GM23248 (cell line): Measurements from ENCODE around the gene HEATR5A. TPM values are rescaled to one million over a fixed set of nuclear protein-coding genes. Genes with fewer than 3 reads are reported as not detected.
A peak's percentile ranks its signal among the peaks of the same experiment; 100 is the strongest.

Source experiments
- DNase-seq: peaks from one replicate; pipeline ENCODE4 v3.0.0-alpha.2; 2015
- H2AFZ ChIP-seq: fragments of 200-600 bp; sonication (generic); 2 replicates; pipeline ENCODE4 v1.6.1; 2016; ENCODE audit warnings: antibody characterized with exemption
- H3F3A ChIP-seq: fragments of 200-600 bp; sonication (generic); 2 replicates; pipeline ENCODE4 v1.6.1; 2016; ENCODE audit warnings: mild to moderate bottlenecking, antibody characterized with exemption, mixed run types; ENCODE audit not compliant: insufficient read depth
- H3K27ac ChIP-seq: fragments of 200-600 bp; sonication (generic); 2 replicates; pipeline ENCODE4 v1.5.1; 2016; ENCODE audit warnings: mild to moderate bottlenecking
- H3K27me3 ChIP-seq: fragments of 200-600 bp; sonication (generic); replicated peaks from 2 replicates; pipeline ENCODE4 v1.6.1; 2016; ENCODE audit warnings: mild to moderate bottlenecking; ENCODE audit not compliant: insufficient read depth
- H3K36me3 ChIP-seq: fragments of 200-600 bp; sonication (generic); 2 replicates; pipeline ENCODE4 v1.6.1; 2016; ENCODE audit warnings: low read depth, mild to moderate bottlenecking
- H3K4me1 ChIP-seq: fragments of 200-600 bp; sonication (generic); 2 replicates; pipeline ENCODE4 v1.6.1; 2016; ENCODE audit warnings: mild to moderate bottlenecking; ENCODE audit not compliant: insufficient read depth
- H3K4me2 ChIP-seq: fragments of 200-600 bp; sonication (generic); one replicate; pipeline ENCODE4 v1.6.1; 2016; ENCODE audit warnings: mild to moderate bottlenecking; ENCODE audit not compliant: unreplicated experiment
- H3K4me3 ChIP-seq: fragments of 200-600 bp; sonication (generic); 2 replicates; pipeline ENCODE4 v1.5.1; 2016; ENCODE audit warnings: mild to moderate bottlenecking
- H3K79me2 ChIP-seq: fragments of 200-600 bp; sonication (generic); 2 replicates; pipeline ENCODE4 v1.6.1; 2016; ENCODE audit warnings: mild to moderate bottlenecking; ENCODE audit not compliant: insufficient read depth
- H3K9ac ChIP-seq: fragments of 200-600 bp; sonication (generic); 2 replicates; pipeline ENCODE4 v1.6.1; 2016; ENCODE audit warnings: mild to moderate bottlenecking
- H3K9me2 ChIP-seq: fragments of 200-600 bp; sonication (generic); 2 replicates; pipeline ENCODE4 v1.6.1; 2016; ENCODE audit warnings: mixed run types, mild to moderate bottlenecking, moderate library complexity; ENCODE audit not compliant: insufficient read depth
- H3K9me3 ChIP-seq: fragments of 200-600 bp; sonication (generic); one replicate; pipeline ENCODE4 v1.6.1; 2017; ENCODE audit warnings: low read depth
- H4K20me1 ChIP-seq: fragments of 200-600 bp; sonication (generic); 2 replicates; pipeline ENCODE4 v1.6.0; 2016; ENCODE audit not compliant: insufficient read depth
- EZH2 ChIP-seq: fragments of 200-600 bp; sonication (generic); IDR thresholded peaks from 2 replicates; pipeline ENCODE4 v1.6.1; 2018; ENCODE audit warnings: antibody characterized with exemption, mild to moderate bottlenecking; ENCODE audit not compliant: insufficient read depth, poor library complexity, severe bottlenecking
- EZH2phosphoT487 ChIP-seq: fragments of 200-600 bp; sonication (generic); IDR thresholded peaks from 2 replicates; pipeline ENCODE4 v1.6.1; 2018; ENCODE audit warnings: antibody characterized with exemption, moderate library complexity, mild to moderate bottlenecking, low read depth; ENCODE audit not compliant: insufficient read depth
- WGBS, 2 experiments: methylation state at CpG; one replicate each; pipeline ENCODE4 v1.1.6; 2015 to 2017; ENCODE audit warnings: low lambda C conversion rate in 2 of 2, low coverage in 1 of 2; ENCODE audit errors: missing lambda C conversion rate in 2 of 2; 5-methylcytosine and 5-hydroxymethylcytosine counted together
- in situ Hi-C: fragments of 300-500 bp; cut with MboI; formaldehyde crosslinking; loops from 2 replicates; pipeline ENCODE4 v1.15.0; 2020
- polyA plus RNA-seq: library from polyadenylated mRNA; unstranded; fragments of >200 nt; fragmentation: Nextera tagmentation; extraction: Ambion mirVana; gene quantifications from 2 replicates; pipeline ENCODE4 v1.2.1, GENCODE V29; 2016
- total RNA-seq: library from RNA; depleted of rRNA; stranded (reverse); fragments of >200 nt; shearing (Covaris generic); gene quantifications from 2 replicates; pipeline ENCODE4 v1.2.3, GENCODE V29; 2014

The HEATR5A gene
- total and polyA plus RNA-seq, 2 experiments from 2014 or later = 49.1 to 70.3 TPM

DNA sequence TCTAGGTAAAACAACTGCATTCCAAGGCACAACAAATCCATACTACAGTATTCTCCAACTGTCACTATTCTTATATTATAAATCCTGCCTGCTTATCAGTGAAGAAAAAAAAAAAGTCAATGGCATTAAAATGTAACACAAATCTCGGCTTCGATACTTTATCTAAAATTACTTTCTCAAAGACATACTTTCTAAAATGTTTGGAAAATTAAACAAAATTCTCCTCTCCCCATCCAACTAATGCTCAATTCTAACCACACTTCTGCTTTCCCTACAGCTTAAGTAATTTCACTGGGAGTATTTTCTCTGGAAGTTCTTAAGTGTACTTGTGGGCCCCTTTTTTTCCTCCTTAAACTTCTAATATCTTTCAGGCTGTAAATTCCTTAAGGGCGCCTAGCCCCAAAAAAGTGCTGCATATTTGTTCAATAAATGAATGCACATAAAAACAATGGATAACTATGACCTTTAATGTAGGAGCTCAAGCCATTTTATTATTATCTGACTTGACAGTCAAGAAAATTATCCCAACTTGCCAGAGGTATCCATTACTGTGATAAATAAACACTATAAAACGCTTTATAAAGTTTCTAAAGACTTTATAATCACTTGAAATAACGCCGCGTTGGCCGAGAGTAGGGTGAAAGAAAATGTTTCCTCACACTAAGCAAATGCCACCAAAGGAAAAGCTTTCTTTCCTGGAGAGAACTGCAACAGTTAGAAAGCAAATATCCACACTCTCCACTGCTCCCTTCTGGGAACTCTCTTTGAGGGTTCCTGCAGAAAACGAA lies 977 bp downstream of the HEATR5A start:
- in situ Hi-C loops = no loop called here
- peak; percentile 33 for DNase-seq
- H2AFZ ChIP-seq = peak overlapping the region; percentile 85

DNA sequence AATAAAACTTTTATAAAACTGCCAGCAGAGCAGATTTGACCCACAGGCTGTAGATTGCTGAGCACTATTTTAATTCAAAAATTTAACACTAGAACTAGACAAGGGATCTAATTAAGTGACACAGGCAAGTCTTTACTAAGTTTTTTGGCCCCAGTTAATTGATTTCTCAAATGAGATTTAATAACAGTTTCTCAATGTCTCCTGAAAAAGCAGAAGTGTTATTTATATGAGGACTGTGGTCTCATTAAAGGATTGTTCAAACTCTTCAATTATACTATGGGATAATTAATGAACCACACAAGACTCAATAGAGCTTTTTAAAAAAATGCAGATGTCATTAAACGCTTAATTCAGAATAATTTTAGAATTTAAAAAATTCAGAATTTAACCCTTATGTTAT lies 1.9 kb downstream of the HEATR5A start:
- 0 to 4% methylated on average over 1 of the region's 1 CpG for WGBS, 2 experiments
- Histone ChIP-seq H3K36me3 (0 out of 2 replicates have a peak, but pooled peaks cover 3% of the 10 kb centered on the region), H3K79me2 (peaks cover 69% of the 10 kb centered on the region), H3K9me3 (no peaks in the 10 kb centered on the region), H4K20me1 (no peaks in the 10 kb centered on the region), H3K9ac (peak overlapping the region; percentile 97), H2AFZ (no peak overlapping the region), H3K4me3 (peak overlapping the region; percentile 95), H3K4me1 (peaks cover 19% of the 10 kb centered on the region), H3F3A (peaks cover 23% of the 10 kb centered on the region), H3K9me2 (no peaks in the 10 kb centered on the region), H3K27ac (peak overlapping the region; percentile 84), H3K27me3 (no peaks in the 10 kb centered on the region), H3K4me2 (peak overlapping the region; percentile 97)
- no peak for TF ChIP-seq EZH2
- no peak for TF ChIP-seq EZH2phosphoT487
- in situ Hi-C loops = no loop called here
- DNase-seq = peak; percentile 7

More for the DNA sequence above, 977 bp downstream of the HEATR5A start:
- H3K36me3 ChIP-seq = 0 out of 2 replicates have a peak, but pooled peaks cover 3% of the 10 kb centered on the region
- TF ChIP-seq EZH2 (no peak), EZH2phosphoT487 (no peak)
- peak overlapping the region; percentile 84 for H3K27ac ChIP-seq
- H3F3A ChIP-seq = peaks cover 16% of the 10 kb centered on the region; the same call in 1 of the 2 replicates
- 1% methylated on average over 9 of the region's 9 CpGs for WGBS, 2 experiments
- peaks cover 59% of the 10 kb centered on the region for H3K79me2 ChIP-seq
- peak overlapping the region; percentile 95 for H3K4me3 ChIP-seq
- peaks cover 12% of the 10 kb centered on the region; the same call in 1 of the 2 replicates for H3K4me1 ChIP-seq
- H3K9ac ChIP-seq = peak overlapping the region; percentile 97
- H3K9me2 ChIP-seq = no peaks in the 10 kb centered on the region
- H3K27me3 ChIP-seq = no peaks in the 10 kb centered on the region
- H3K9me3 ChIP-seq = no peaks in the 10 kb centered on the region
- H4K20me1 ChIP-seq = no peaks in the 10 kb centered on the region
- H3K4me2 ChIP-seq = peak overlapping the region; percentile 97

DNA sequence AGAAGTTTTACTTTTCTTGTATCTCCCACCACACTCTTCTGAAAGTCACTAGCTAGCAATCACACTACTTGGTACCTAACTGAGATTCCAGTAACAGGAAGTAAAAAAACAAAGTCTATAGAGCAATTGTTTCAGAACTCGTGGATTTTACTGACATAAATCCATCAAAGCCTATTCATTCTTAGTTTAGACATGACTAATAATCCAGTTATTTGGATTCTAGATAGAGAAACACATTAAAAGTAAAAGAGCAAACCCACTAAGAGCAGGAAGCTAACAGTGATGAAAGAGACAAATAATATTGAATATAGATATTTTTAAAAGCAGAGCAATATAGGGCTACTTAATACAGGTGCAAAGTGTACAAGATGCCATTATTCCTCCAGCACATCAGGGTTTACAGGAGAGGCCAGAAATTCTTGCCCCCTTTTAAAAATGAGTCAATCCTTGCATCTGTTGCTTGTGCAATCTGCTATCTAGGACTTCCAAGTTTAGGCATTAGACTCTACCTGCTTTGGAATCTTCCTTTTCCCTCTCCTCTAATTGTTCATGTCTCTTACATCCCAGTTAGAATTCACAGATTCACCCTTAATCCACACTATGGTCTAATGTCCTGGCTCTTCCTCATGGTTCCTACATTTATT lies 6.0 kb downstream of the HEATR5A start:
- 14 to 22% methylated on average over 1 of the region's 1 CpG for WGBS, 2 experiments
- Histone ChIP-seq H3K27me3 (no peaks in the 10 kb centered on the region), H3K4me3 (no peak overlapping the region), H3K9ac (no peak overlapping the region), H3K27ac (no peak overlapping the region), H3K9me3 (no peaks in the 10 kb centered on the region), H3K36me3 (0 out of 2 replicates have a peak, but pooled peaks cover 3% of the 10 kb centered on the region), H2AFZ (no peak overlapping the region), H3K9me2 (no peaks in the 10 kb centered on the region), H3K4me2 (peak overlapping the region; percentile 26), H4K20me1 (no peaks in the 10 kb centered on the region; the same call in 1 of the 2 replicates), H3K4me1 (peaks cover 19% of the 10 kb centered on the region), H3F3A (peaks cover 11% of the 10 kb centered on the region), H3K79me2 (peaks cover 100% of the 10 kb centered on the region)
- in situ Hi-C loops = no loop called here
- TF ChIP-seq EZH2phosphoT487 = no peak
- DNase-seq = peak; percentile 51

DNA sequence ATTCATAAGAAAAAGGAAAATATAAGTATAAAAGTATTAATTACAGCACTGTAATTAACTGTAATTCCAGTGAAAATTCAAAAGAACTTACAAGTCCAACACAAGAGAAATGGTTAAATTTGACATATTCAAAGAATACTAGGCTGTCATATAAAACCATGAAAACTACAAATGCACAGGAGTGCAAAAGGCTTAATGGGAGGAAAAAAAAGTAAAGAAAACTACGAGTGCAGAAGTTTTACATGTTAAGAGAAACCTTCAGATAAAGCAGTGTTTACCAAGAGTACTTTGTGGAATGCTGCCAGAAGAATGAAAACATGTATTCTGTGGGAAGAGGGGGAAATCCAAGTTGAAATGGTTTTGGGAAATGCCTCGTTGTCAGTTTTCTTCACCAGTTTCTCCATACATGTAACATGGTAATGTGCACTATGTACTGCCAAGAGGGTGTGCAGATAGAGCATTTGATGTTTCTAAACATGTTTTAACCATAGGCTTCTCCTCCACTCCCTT lies 9.1 kb downstream of the HEATR5A start:
- Histone ChIP-seq H2AFZ (no peak overlapping the region), H3K9me2 (no peaks in the 10 kb centered on the region), H3K9ac (no peak overlapping the region), H3K9me3 (no peaks in the 10 kb centered on the region), H3F3A (peaks cover 7% of the 10 kb centered on the region), H3K27me3 (no peaks in the 10 kb centered on the region), H3K4me1 (peaks cover 11% of the 10 kb centered on the region), H4K20me1 (no peaks in the 10 kb centered on the region; the same call in 1 of the 2 replicates), H3K27ac (no peak overlapping the region), H3K79me2 (peaks cover 99% of the 10 kb centered on the region), H3K4me3 (no peak overlapping the region), H3K36me3 (no peaks in the 10 kb centered on the region), H3K4me2 (no peak overlapping the region)
- in situ Hi-C loops = no loop called here
- TF ChIP-seq EZH2 (no peak), EZH2phosphoT487 (no peak)
- WGBS, 2 experiments = 32 to 40% methylated on average over 2 of the region's 2 CpGs
- DNase-seq = peak; percentile 40
